HL-60/S4 treated with phorbol 12-myristate 13-acetate at 8.2 ng/mL for 4 days and 3 days (cell line): Measurements from ENCODE around the gene RPL26.
"Not testable (repeated sequence)": the region's sequence is repeated elsewhere in the genome, so short reads cannot be mapped to it uniquely, and the experiment has no call there.

Source experiments
- in situ Hi-C: fragments of 300-500 bp; cut with MboI; formaldehyde crosslinking; loops from 2 replicates; pipeline ENCODE4 v1.15.0; 2022; ENCODE audit warnings: low sequenced_read_pairs

RPL26 gene

DNA sequence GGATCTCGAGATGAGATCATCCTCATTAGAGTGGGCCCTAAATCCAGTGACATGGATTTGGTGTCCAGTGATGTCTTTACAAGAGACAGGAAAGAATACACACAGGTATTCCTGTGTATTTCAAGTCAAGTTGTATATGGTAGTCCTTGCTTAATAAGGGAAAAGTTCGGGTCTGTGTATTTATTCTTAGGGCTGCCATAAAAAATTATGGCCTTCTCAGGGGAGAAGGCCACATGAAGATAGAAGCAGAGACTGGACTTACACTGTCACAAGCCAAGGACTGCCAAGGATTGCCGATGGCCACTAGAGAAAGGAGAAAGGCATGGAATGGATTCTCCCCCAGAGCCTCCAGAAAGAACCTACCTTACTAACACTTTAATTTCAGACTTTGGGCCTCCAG, 14.8 kb downstream of the RPL26 start:
- in situ Hi-C loops: no loop called here

GRCh38 chr17:8366231-8366630, 16.8 kb downstream of the RPL26 start:
- in situ Hi-C loops: no loop called here

GRCh38 chr17:8365143-8365542, 17.9 kb downstream of the RPL26 start:
- in situ Hi-C loops: no loop called here

- in situ Hi-C loops: no loop called here
Observed at GRCh38 chr17:8362651-8363332, 20.2 kb downstream of the RPL26 start.

DNA sequence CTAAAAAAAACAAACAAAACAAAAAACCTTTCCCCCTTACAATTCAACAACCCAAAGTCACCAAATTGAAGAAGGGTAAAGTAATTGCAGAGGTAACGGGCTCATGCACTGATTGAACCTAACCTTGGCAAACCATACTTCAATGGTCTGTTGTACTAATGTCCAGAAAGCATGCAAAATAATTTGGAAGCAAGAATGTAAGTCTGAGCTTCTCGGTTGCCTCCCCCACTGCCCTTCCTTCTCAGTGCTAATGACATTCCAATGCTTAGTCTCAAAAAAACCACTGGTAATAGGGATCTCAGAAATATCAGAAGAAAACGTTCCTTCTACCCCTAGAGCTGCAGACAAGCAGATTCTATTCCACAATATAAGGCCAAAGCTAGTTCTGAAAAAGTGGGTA, 22.2 kb downstream of the RPL26 start:
- in situ Hi-C loops: no loop called here

DNA sequence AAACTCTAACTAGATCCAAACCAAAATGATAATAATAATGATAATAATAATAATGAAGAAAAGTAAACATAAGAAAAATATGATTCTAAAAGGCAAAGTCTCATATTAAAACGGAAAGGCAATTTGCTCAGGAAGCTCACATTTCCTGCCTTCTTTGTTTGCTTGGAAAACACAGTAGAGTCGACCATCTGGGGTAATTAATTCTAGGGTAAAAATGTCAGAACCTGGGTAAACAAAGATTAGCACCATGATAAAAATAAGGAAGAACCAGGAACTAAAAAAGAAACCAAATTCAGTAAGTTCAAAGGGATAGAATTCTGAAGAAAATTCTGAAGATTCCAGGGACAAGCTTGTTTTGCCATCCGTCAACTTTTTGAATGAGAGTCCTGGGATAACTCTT, 22.7 kb downstream of the RPL26 start:
- in situ Hi-C loops: no loop called here

GRCh38 chr17:8359769-8360168, 23.2 kb downstream of the RPL26 start:
- in situ Hi-C loops: no loop called here

- in situ Hi-C loops: no loop called here
Observed at GRCh38 chr17:8357910-8358309, 25.1 kb downstream of the RPL26 start.

DNA sequence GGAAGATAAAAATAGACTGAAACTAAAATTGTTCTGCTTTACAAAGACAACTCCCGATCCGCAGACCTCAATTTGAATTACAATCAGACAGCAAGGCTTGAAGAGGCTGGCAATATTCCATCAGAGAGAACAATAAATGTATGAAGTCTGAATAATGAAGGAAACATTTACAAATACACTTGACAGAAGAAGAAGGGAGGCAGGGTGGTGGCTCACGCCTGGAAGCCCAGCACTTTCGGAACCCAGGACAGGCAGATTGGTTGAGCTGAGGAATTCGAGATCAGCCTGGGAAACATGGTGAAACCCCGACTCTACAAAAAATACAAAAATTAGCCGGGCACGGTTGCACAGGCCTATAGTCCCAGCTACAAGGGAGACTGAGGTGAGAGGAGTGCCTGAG, 28.8 kb downstream of the RPL26 start:
- in situ Hi-C loops: no loop called here

DNA sequence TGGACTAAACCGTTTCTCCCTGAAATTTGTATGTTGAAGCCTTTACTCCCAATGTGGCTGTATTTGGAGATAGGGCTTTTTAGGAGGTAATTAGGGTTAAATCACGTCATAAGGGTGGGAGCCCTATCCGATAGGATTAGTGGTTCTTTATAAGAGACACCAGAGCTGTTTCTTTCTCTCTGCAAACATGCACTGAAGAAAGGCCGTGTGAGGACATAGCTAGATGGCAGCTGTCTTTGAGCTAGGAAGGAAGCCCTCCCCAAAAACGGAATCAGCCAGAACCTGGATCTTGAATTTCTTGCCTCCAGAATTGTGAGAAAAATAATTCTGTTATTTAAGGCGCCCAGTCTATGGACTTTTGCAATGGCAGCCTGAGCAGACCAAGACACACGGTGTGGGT, 29.3 kb downstream of the RPL26 start:
- in situ Hi-C loops: no loop called here

DNA sequence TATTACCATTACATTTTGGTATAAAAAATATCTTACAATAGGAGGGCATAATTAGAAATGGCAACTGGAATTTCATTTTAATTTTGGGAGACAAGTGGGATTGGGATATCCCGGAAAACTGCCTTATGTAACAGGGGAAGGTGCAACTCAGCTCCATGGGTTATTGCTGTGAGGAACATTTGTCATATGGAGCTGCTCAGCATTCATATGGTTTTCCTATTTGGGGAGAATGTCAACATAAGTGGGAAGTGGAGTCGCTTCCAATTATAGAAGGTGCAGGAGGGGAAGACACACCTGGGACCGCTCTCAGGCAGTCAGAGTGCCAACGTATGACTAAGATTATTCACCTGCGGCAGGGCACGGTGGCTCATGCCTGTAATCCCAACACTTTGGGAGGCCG, 32.7 kb downstream of the RPL26 start:
- in situ Hi-C loops: no loop called here

GRCh38 chr17:8347001-8347400, 36.0 kb downstream of the RPL26 start:
- in situ Hi-C loops: not testable (repeated sequence)

GRCh38 chr17:8345951-8346665, 36.9 kb downstream of the RPL26 start:
- in situ Hi-C loops: no loop called here

DNA sequence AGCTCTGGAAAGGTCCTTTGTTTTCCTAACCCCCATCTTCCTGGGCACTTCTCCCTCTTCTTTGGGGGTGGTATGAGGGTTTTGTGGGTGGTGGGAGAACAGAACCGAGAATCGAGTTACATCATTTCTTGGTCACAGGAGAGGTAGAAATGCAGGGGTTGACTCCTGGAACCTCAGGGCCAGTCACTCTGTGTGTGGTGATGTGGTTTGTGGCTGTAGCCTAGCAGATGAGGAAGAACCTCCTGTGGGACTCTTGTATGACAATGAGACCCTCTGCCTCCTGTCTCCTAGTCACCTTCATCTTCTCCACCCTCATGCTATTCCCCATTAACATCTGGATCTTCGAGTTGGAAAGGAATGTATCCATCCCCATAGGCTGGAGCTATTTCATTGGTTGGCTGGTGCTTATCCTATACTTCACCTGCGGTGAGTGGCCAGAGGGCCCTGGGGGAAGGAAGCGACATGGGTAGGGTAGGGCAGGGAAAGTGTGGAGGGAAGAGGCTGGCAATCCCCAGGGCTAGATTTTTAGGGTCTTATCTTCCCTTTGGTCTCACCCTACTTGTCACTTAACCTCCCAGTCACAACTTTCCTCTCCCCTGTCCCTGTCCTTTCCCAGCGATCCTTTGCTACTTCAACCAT, 37.8 kb downstream of the RPL26 start:
- in situ Hi-C loops: no loop called here

- in situ Hi-C loops: no loop called here
Observed at GRCh38 chr17:8341456-8341855, 41.5 kb downstream of the RPL26 start.

DNA sequence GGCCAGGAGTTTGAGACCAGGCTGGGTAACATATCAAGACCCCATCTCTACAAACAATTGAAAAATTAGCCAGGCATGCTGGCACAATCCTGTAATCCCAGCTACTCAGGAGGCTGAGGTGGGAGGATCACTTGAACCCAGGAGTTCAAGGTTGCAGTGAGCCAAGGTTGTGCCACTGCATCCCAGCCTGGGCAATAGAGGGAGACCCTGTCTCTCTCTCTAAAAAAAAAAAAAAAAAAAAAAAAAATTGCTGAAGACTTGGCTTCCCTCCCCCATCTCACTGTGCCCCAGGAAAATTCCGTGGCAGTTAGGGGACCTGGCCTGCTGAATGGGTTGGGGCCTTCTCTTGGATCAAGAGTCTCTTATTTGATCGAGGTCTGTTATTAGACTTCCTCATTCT, 43.5 kb downstream of the RPL26 start, which contains the start of gene ODF4:
TSS of gene ODF4 (plus strand) at position 301 of the 400 bp plus-strand sequence. CDS start 212 bp downstream, outside the sequence.
- in situ Hi-C loops: no loop called here

DNA sequence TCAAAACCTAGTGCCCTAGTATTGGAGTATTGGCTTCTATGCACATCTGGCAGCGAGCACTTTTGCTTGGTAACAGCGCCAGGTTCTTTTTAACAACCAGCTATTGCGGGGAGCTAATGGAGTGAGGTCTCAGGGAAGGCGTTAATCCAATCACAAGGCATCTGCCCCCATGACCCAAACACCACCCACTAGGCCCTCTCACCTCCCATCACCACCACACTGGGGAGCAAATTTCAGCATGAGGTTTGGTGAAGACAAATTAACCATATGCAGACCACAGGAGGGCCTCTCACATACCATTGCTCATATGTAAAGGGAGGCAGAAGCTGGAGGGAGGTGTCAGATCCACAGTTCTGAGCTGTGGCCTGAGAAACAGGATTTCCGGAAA, 44.2 kb downstream of the RPL26 start:
- in situ Hi-C loops: no loop called here

DNA sequence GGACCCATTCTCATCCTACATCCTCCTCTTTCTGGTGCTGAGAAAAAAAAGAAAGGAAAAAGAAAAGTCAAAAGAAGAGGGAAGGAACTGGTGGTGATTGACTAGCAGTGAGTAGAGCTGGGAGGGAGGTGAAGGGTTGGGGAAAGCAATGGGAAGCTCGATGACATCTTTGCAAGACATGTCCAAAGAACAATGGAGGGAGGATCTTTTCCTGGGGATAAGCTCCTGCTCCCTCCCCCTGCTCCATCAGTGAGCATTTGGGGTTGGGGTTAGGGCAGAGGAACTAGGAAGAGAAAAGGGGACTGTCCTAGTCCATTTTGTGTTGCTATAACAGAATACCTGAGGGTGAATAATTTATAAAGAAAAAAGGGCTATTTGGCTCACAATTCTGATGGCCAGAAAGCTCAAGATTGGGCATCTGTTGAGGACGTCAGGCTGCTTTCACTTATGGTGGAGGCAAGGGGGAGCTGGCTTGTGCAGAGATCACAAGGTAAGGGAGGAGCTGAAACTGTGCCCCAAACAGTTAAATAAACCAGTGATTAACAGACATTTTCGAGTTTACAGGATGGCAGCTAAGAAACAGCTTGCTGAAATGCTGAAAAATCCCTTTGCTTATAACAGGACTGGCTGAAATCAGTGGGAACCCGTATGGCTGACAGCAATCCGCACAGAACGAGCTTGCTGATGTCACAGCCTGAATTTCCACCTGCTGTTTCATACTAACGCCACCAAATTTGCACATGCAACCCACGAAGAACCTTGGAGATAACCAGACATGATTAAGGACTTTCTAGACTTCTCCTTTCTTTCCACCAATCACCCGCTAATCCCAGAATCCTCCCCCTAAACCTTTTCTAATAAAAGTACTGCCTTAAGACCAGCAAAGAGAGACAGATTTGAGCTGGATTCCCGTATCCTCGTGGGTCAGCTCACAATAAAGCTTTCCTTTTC, 44.9 kb downstream of the RPL26 start:
- in situ Hi-C loops: no loop called here

DNA sequence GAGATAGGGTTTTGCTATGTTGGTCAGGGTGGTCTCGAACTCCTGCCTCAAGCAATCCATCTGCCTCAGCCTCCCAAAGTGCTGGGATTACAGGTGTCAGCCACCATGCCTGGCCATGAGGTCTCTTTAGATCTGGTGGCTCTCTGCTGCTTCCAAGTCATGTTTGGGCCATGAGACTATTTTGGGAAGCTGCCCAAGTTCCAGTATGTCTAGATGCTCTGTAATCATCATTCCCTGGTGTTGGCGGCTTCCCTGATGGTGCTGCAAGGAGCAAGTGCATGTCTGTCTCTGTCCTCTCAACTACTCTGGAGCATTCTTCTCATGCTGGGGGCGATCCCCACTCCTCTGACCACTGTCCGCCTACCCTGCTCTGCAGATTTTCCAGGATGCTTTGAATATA, 49.7 kb downstream of the RPL26 start:
- in situ Hi-C loops: no loop called here

DNA sequence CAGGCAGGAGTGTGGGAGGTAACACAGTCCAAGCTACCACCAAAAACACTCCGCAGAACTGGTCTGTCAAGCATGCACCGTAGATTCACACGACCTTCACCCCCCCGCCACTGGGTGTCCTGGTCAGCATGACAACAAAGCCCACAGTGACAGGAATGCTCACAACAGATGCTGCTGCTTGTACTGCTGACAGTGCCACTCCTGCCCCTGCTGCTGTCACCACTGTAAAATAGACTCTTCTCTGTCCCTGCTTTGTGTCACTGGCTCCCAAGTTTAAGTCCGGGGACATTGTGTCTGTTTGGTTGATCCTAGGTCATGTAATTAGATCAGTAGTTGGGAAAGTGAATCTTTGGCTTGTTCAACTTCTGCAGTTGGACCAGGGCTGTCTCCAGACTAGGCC, 50.3 kb downstream of the RPL26 start:
- in situ Hi-C loops: no loop called here

- in situ Hi-C loops: no loop called here
Observed at GRCh38 chr17:8332128-8332527, 50.9 kb downstream of the RPL26 start.
